CD14-positive monocyte (primary cell): ENCODE results near the gene SLITRK6. TPM values are rescaled to one million over a fixed set of nuclear protein-coding genes. Genes with fewer than 3 reads are reported as not detected.

ENCODE experiments used
- DNase-seq, 3 donors: peaks; one replicate each; pipeline ENCODE4 v3.0.0-alpha.2; 2011 to 2022
- H2AFZ ChIP-seq: 2 replicates; pipeline ENCODE4 v1.6.0; 2012; ENCODE audit warnings: mild to moderate bottlenecking, low read depth, low read length, inconsistent platforms; ENCODE audit not compliant: insufficient read depth, poor library complexity, severe bottlenecking
- H3K27ac ChIP-seq, 2 donors: 1 replicate in 1 of 2; 2 replicates in 1 of 2; pipeline ENCODE4 v1.5.1; 2012 to 2013; ENCODE audit warnings: low read length in 2 of 2, control low read depth in 1 of 2, inconsistent platforms in 1 of 2, low read depth in 1 of 2, mild to moderate bottlenecking in 1 of 2
- H3K27me3 ChIP-seq, 2 donors: one replicate each; pipeline versions ENCODE4 v1.6.0 to v1.6.1; 2011 to 2013; ENCODE audit warnings: low read length in 2 of 2; ENCODE audit not compliant: control insufficient read depth in 2 of 2, insufficient read depth in 2 of 2
- H3K36me3 ChIP-seq, 2 donors: replicated peaks in 1 of 2; 1 replicate in 1 of 2; 2 replicates in 1 of 2; pipeline versions ENCODE4 v1.5.1 to v1.6.1; 2012 to 2013; ENCODE audit warnings: low read length in 2 of 2, control low read depth in 1 of 2, inconsistent platforms in 1 of 2, mild to moderate bottlenecking in 1 of 2; ENCODE audit not compliant: insufficient read depth in 2 of 2, control insufficient read depth in 1 of 2
- H3K4me1 ChIP-seq, 2 donors: 1 replicate in 1 of 2; 2 replicates in 1 of 2; pipeline versions ENCODE4 v1.5.1 to v1.6.1; 2012 to 2013; ENCODE audit warnings: low read length in 2 of 2, control low read depth in 1 of 2, inconsistent platforms in 1 of 2, mild to moderate bottlenecking in 1 of 2, moderate library complexity in 1 of 2; ENCODE audit not compliant: insufficient read depth in 2 of 2, control insufficient read depth in 1 of 2
- H3K4me2 ChIP-seq: replicated peaks from 2 replicates; pipeline ENCODE3; 2012; ENCODE audit warnings: low read length, moderate library complexity, mild to moderate bottlenecking; ENCODE audit not compliant: poor library complexity, severe bottlenecking; ENCODE audit errors: extremely low read depth
- H3K4me3 ChIP-seq, 3 experiments: fragments of 200-600 bp in 1 of 3; sonication (generic) in 1 of 3; replicated peaks in 1 of 3; 1 replicate in 2 of 3; 2 replicates in 1 of 3; pipeline ENCODE4 v1.5.1; 2011 to 2013; ENCODE audit warnings: low read length in 3 of 3, mild to moderate bottlenecking in 3 of 3, control low read depth in 2 of 3, low read depth in 2 of 3, inconsistent platforms in 1 of 3, moderate library complexity in 1 of 3
- H3K79me2 ChIP-seq: 2 replicates; pipeline ENCODE4 v1.6.0; 2012; ENCODE audit warnings: mild to moderate bottlenecking, control low read depth, inconsistent platforms, low read length, moderate library complexity; ENCODE audit not compliant: insufficient read depth
- H3K9ac ChIP-seq: 2 replicates; pipeline ENCODE4 v1.6.0; 2017; ENCODE audit warnings: low read length, mild to moderate bottlenecking; ENCODE audit not compliant: insufficient read depth, poor library complexity, severe bottlenecking
- H3K9me3 ChIP-seq, 2 donors: replicated peaks in 1 of 2; 1 replicate in 1 of 2; 2 replicates in 1 of 2; pipeline versions ENCODE4 v1.5.1 to v1.6.1; 2012 to 2013; ENCODE audit warnings: low read length in 2 of 2, control low read depth in 1 of 2; ENCODE audit not compliant: control insufficient read depth in 1 of 2, insufficient read depth in 1 of 2
- H4K20me1 ChIP-seq: 2 replicates; pipeline ENCODE4 v1.6.0; 2012; ENCODE audit warnings: mild to moderate bottlenecking, low read length, control low read depth, moderate library complexity; ENCODE audit not compliant: insufficient read depth
- H3K27ac Mint-ChIP-seq, 7 donors: one replicate each; pipeline ENCODE4 v1.8.0; 2020; ENCODE audit warnings: mild to moderate bottlenecking in 7 of 7, mixed read lengths in 7 of 7, moderate library complexity in 6 of 7, inconsistent platforms in 2 of 7
- H3K27me3 Mint-ChIP-seq, 3 donors: one replicate each; pipeline ENCODE4 v1.8.0; 2021 to 2022; ENCODE audit warnings: low read depth in 3 of 3, mild to moderate bottlenecking in 3 of 3, mixed read lengths in 3 of 3, moderate library complexity in 3 of 3, inconsistent platforms in 1 of 3
- H3K36me3 Mint-ChIP-seq, 2 donors: one replicate each; pipeline ENCODE4 v1.8.0; 2020; ENCODE audit warnings: mixed read lengths in 2 of 2, inconsistent platforms in 1 of 2, mild to moderate bottlenecking in 1 of 2
- H3K4me1 Mint-ChIP-seq: one replicate; pipeline ENCODE4 v1.8.0; 2020; ENCODE audit warnings: mild to moderate bottlenecking, mixed read lengths
- H3K4me3 Mint-ChIP-seq, 2 donors: one replicate each; pipeline ENCODE4 v1.8.0; 2020; ENCODE audit warnings: mild to moderate bottlenecking in 2 of 2, mixed read lengths in 2 of 2, moderate library complexity in 1 of 2
- H3K9me3 Mint-ChIP-seq, 7 donors: one replicate each; pipeline ENCODE4 v1.8.0; 2020 to 2022; ENCODE audit warnings: mixed read lengths in 7 of 7, mild to moderate bottlenecking in 6 of 7, moderate library complexity in 6 of 7, inconsistent platforms in 2 of 7
- CTCF ChIP-seq: fragments of 200-600 bp; IDR thresholded peaks from one replicate; pipeline ENCODE4 v1.8.0; 2022; ENCODE audit warnings: antibody characterized with exemption, mild to moderate bottlenecking
- WGBS: methylation state at CpG from one replicate; pipeline ENCODE4 v1.1.5; 2013; ENCODE audit warnings: missing lambda C conversion rate; ENCODE audit not compliant: insufficient coverage; 5-methylcytosine and 5-hydroxymethylcytosine counted together
- intact Hi-C, 2 donors: fragments of 100-400 bp; cut with micrococcal nuclease; formaldehyde crosslinking; loops; one replicate each; pipeline versions ENCODE4 v1.15.0 to v1.15.1; 2023
- polyA plus RNA-seq, 3 donors: library from polyadenylated mRNA; depleted of rRNA in 1 of 3; unstranded in 2 of 3; stranded (reverse) in 1 of 3; fragments of 300-500 nt in 2 of 3; fragments of >200 nt in 1 of 3; fragmentation: Illumina TruSeq in 2 of 3; gene quantifications; 1 replicate in 2 of 3; 2 replicates in 1 of 3; pipeline ENCODE4 v1.2.3, GENCODE V29; 2012 to 2021

Gene SLITRK6
- polyA plus RNA-seq, 3 donors = not detected

DNA sequence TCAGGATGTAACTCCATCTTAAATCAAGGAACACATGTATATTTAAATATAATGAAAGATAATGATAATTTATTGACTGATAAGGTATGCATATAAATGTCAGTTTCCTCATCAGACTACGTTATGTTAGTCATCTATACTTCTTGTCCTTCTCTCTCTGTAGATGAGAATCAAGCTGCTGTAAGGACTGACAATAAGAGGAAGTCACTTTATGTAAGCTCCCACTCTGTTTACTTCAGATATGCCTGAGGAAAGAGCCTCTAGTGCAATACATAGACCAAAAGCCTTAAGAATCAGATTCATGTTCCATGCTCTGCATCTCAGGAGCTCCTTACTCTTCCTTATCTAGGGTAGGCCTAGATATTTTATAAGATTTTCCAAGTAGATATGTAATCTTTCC lies 9.6 kb upstream of the SLITRK6 start:
- no peaks in the 10 kb centered on the region for H3K79me2 ChIP-seq
- WGBS = no CpG with 5 or more reads among the region's 1 CpG
- H3K9me3 Mint-ChIP-seq = peaks cover 0 to 2% (median 0%) of the 10 kb centered on the region in 7 donors
- intact Hi-C loops = loop anchor here (10.0 kb wide), 1 partner anchor 914 kb away; no protein-coding TSS in a partner anchor
- no peaks in the 10 kb centered on the region for H3K36me3 ChIP-seq
- no peak overlapping the region for H3K27ac ChIP-seq
- no peaks in the 10 kb centered on the region for H3K27me3 Mint-ChIP-seq
- H3K4me2 ChIP-seq = no peak overlapping the region
- H2AFZ ChIP-seq = no peak overlapping the region
- TF ChIP-seq CTCF = no peak
- H3K9me3 ChIP-seq = no peaks in the 10 kb centered on the region
- H3K4me1 ChIP-seq = no peaks in the 10 kb centered on the region
- H3K4me1 Mint-ChIP-seq = no peaks in the 10 kb centered on the region
- H3K9ac ChIP-seq = no peak overlapping the region
- no peaks in the 10 kb centered on the region for H3K36me3 Mint-ChIP-seq
- no peaks in the 10 kb centered on the region for H3K27me3 ChIP-seq
- H3K4me3 ChIP-seq = no peak overlapping the region
- no peak overlapping the region for H3K4me3 Mint-ChIP-seq
- no peak for DNase-seq
- no peak overlapping the region for H3K27ac Mint-ChIP-seq
- no peaks in the 10 kb centered on the region for H4K20me1 ChIP-seq

DNA sequence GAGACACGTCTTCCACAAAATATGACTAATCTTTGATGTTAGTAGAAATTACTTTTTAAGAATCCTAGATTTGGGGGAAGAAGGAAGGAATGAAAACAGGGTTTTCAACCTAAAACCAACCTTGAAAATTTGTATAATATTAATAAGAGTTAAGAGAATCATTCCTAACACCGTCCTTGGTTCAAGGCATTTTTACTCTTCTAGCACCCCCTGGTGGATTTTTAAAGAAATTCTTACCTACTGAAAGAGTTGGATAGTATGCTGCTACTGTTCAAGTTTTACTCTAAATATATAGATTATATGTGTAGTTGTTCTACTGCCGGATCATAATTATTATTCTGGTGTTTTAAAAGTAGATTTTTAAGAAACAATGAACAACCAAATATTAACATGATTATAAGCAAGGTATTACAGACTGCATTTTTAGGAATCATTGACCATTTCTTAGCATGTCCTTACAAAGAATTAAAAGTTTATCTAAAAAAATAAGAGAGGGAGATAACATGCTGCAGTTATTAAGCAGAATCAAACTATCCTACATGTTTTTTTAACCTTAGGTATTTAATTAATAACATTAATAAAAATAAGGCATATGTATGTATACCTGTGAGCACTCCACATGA lies 7.4 kb upstream of the SLITRK6 start:
- WGBS = no CpG with 5 or more reads among the region's 3 CpGs
- no peak overlapping the region for H3K27ac ChIP-seq
- TF ChIP-seq CTCF = peak; percentile 79
- Mint-ChIP-seq H3K27ac (no peak overlapping the region), H3K9me3 (no peaks in the 10 kb centered on the region), H3K27me3 (no peaks in the 10 kb centered on the region), H3K4me3 (no peak overlapping the region), H3K4me1 (no peaks in the 10 kb centered on the region), H3K36me3 (no peaks in the 10 kb centered on the region)
- intact Hi-C loops = loop anchor here (10.0 kb wide), 1 partner anchor 912 kb away; no protein-coding TSS in a partner anchor
- DNase-seq = peak in 1 of 3 donors; percentile 1
- no peaks in the 10 kb centered on the region for H4K20me1 ChIP-seq
- H3K36me3 ChIP-seq = no peaks in the 10 kb centered on the region
- no peak overlapping the region for H3K9ac ChIP-seq
- no peak overlapping the region for H3K4me3 ChIP-seq
- H3K9me3 ChIP-seq = no peaks in the 10 kb centered on the region
- no peaks in the 10 kb centered on the region for H3K27me3 ChIP-seq
- H3K79me2 ChIP-seq = no peaks in the 10 kb centered on the region
- no peaks in the 10 kb centered on the region for H3K4me1 ChIP-seq
- no peak overlapping the region for H2AFZ ChIP-seq
- H3K4me2 ChIP-seq = no peak overlapping the region
